Liver (tissue), 3 donors: ENCODE measurements around the gene MACROD1.

Experiments
- EGR1 ChIP-seq, 2 donors: IDR thresholded peaks; 2 replicates each; pipeline ENCODE4 v1.6.1; 2016 to 2018; ENCODE audit warnings: antibody characterized with exemption in 2 of 2, low read depth in 2 of 2
- GABPA ChIP-seq, 2 donors: IDR thresholded peaks in 1 of 2; conservative IDR thresholded peaks in 1 of 2; 2 replicates each; pipeline ENCODE4 v1.6.1; 2016; ENCODE audit warnings: antibody characterized with exemption in 2 of 2, mild to moderate bottlenecking in 1 of 2, moderate library complexity in 1 of 2
- HNF4A ChIP-seq, 2 donors: conservative IDR thresholded peaks; 2 replicates each; pipeline ENCODE4 v1.6.1; 2016; ENCODE audit warnings: antibody characterized with exemption in 2 of 2, mild to moderate bottlenecking in 2 of 2
- HNF4G ChIP-seq: IDR thresholded peaks from 2 replicates; pipeline ENCODE4 v1.6.1; 2016; ENCODE audit warnings: antibody characterized with exemption
- JUND ChIP-seq, 2 donors: IDR thresholded peaks; 2 replicates each; pipeline ENCODE4 v1.6.1; 2016; ENCODE audit warnings: antibody characterized with exemption in 2 of 2
- RAD21 ChIP-seq, 2 donors: IDR thresholded peaks; 2 replicates each; pipeline ENCODE4 v1.6.1; 2016; ENCODE audit warnings: antibody characterized with exemption in 2 of 2, mild to moderate bottlenecking in 2 of 2
- SP1 ChIP-seq: IDR thresholded peaks from 2 replicates; pipeline ENCODE4 v1.6.1; 2018; ENCODE audit warnings: antibody characterized with exemption, mild to moderate bottlenecking
- TAF1 ChIP-seq: conservative IDR thresholded peaks from 2 replicates; pipeline ENCODE4 v1.6.1; 2016; ENCODE audit warnings: antibody characterized with exemption, mild to moderate bottlenecking
- YY1 ChIP-seq: IDR thresholded peaks from 2 replicates; pipeline ENCODE4 v1.6.1; 2016; ENCODE audit warnings: antibody characterized with exemption, mild to moderate bottlenecking
- TF ChIP-seq, protein P1 (sequence below): fragments of 150-350 bp; IDR thresholded peaks from 2 replicates; pipeline ENCODE4 v1.5.1; 2017; ENCODE audit warnings: improper control_type of control experiment, low read depth, low read length; ENCODE audit not compliant: missing input control
- TF ChIP-seq, protein P2 (sequence below): IDR thresholded peaks from 2 replicates; pipeline ENCODE4 v1.6.1; 2016; ENCODE audit warnings: antibody characterized with exemption
- TF ChIP-seq, protein P3 (sequence below): IDR thresholded peaks from 2 replicates; pipeline ENCODE4 v1.6.1; 2016; ENCODE audit warnings: antibody characterized with exemption, mild to moderate bottlenecking
- TF ChIP-seq, protein P4 (sequence below): IDR thresholded peaks from 2 replicates; pipeline ENCODE4 v1.6.1; 2016; ENCODE audit warnings: antibody characterized with exemption
- TF ChIP-seq, protein P5 (sequence below): IDR thresholded peaks from 2 replicates; pipeline ENCODE4 v1.6.1; 2016; ENCODE audit warnings: antibody characterized with exemption
- donor health status: healthy.
- donor health status: healthy.

DNA sequence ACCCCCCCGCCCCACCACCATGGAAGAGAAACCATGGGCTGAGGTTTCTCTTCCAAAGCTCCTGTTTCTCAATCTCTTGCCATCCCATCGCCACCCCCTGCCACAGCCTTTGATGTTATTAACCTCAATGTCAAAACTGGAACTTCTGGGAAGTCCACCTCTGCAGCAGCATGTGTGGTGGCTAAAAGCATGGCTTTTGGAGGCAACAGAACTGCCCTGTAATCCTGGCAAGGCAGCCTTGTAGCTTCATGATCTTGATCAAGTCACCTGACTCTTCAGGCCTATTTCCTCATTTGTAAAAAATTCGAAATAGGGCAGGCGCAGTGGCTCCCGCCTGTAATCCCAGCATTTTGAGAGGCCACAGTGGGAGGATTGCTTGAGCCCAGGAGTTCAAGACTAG, 195.0 kb downstream of the MACROD1 start:
- TF ChIP-seq, protein P1, sequence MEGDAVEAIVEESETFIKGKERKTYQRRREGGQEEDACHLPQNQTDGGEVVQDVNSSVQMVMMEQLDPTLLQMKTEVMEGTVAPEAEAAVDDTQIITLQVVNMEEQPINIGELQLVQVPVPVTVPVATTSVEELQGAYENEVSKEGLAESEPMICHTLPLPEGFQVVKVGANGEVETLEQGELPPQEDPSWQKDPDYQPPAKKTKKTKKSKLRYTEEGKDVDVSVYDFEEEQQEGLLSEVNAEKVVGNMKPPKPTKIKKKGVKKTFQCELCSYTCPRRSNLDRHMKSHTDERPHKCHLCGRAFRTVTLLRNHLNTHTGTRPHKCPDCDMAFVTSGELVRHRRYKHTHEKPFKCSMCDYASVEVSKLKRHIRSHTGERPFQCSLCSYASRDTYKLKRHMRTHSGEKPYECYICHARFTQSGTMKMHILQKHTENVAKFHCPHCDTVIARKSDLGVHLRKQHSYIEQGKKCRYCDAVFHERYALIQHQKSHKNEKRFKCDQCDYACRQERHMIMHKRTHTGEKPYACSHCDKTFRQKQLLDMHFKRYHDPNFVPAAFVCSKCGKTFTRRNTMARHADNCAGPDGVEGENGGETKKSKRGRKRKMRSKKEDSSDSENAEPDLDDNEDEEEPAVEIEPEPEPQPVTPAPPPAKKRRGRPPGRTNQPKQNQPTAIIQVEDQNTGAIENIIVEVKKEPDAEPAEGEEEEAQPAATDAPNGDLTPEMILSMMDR: no peak
- TF ChIP-seq, protein P2, sequence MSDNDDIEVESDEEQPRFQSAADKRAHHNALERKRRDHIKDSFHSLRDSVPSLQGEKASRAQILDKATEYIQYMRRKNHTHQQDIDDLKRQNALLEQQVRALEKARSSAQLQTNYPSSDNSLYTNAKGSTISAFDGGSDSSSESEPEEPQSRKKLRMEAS: no peak
- no peak for TF ChIP-seq HNF4A (conservative IDR thresholded peaks at IDR 0.05)
- TF ChIP-seq JUND (IDR thresholded peaks at IDR 0.05): no peak
- TF ChIP-seq YY1: no peak
- TF ChIP-seq, protein P3, sequence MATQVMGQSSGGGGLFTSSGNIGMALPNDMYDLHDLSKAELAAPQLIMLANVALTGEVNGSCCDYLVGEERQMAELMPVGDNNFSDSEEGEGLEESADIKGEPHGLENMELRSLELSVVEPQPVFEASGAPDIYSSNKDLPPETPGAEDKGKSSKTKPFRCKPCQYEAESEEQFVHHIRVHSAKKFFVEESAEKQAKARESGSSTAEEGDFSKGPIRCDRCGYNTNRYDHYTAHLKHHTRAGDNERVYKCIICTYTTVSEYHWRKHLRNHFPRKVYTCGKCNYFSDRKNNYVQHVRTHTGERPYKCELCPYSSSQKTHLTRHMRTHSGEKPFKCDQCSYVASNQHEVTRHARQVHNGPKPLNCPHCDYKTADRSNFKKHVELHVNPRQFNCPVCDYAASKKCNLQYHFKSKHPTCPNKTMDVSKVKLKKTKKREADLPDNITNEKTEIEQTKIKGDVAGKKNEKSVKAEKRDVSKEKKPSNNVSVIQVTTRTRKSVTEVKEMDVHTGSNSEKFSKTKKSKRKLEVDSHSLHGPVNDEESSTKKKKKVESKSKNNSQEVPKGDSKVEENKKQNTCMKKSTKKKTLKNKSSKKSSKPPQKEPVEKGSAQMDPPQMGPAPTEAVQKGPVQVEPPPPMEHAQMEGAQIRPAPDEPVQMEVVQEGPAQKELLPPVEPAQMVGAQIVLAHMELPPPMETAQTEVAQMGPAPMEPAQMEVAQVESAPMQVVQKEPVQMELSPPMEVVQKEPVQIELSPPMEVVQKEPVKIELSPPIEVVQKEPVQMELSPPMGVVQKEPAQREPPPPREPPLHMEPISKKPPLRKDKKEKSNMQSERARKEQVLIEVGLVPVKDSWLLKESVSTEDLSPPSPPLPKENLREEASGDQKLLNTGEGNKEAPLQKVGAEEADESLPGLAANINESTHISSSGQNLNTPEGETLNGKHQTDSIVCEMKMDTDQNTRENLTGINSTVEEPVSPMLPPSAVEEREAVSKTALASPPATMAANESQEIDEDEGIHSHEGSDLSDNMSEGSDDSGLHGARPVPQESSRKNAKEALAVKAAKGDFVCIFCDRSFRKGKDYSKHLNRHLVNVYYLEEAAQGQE: no peak
- TF ChIP-seq HNF4G: no peak
- TF ChIP-seq SP1: peak; percentile 12
- TF ChIP-seq GABPA (IDR thresholded peaks at IDR 0.05 in 1 of 2, conservative IDR thresholded peaks at IDR 0.05 in 1 of 2): no peak
- no peak for TF ChIP-seq EGR1 (IDR thresholded peaks at IDR 0.05; ENCODE audit: low read depth in 2 of 2)
- TF ChIP-seq, protein P4, sequence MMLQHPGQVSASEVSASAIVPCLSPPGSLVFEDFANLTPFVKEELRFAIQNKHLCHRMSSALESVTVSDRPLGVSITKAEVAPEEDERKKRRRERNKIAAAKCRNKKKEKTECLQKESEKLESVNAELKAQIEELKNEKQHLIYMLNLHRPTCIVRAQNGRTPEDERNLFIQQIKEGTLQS: no peak
- TF ChIP-seq, protein P5, sequence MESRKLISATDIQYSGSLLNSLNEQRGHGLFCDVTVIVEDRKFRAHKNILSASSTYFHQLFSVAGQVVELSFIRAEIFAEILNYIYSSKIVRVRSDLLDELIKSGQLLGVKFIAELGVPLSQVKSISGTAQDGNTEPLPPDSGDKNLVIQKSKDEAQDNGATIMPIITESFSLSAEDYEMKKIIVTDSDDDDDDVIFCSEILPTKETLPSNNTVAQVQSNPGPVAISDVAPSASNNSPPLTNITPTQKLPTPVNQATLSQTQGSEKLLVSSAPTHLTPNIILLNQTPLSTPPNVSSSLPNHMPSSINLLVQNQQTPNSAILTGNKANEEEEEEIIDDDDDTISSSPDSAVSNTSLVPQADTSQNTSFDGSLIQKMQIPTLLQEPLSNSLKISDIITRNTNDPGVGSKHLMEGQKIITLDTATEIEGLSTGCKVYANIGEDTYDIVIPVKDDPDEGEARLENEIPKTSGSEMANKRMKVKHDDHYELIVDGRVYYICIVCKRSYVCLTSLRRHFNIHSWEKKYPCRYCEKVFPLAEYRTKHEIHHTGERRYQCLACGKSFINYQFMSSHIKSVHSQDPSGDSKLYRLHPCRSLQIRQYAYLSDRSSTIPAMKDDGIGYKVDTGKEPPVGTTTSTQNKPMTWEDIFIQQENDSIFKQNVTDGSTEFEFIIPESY: no peak
- no peak for TF ChIP-seq RAD21 (IDR thresholded peaks at IDR 0.05)
- TF ChIP-seq TAF1: no peak
